SW480 (cell line): ENCODE data around the gene SPSB2.
A peak's percentile ranks its signal among the peaks of the same experiment; 100 is the strongest.
"Not testable (repeated sequence)": the region's sequence is repeated elsewhere in the genome, so short reads cannot be mapped to it uniquely, and the experiment has no call there.

Experiments
- DNase-seq: peaks from one replicate; pipeline ENCODE4 v3.0.0-alpha.2; 2016; ENCODE audit warnings: low spot score

The SPSB2 gene

GRCh38 chr12:6873094-6874014 lies at the start of gene SPSB2:
SPSB2 (minus strand) TSS chr12:6873303; CDS start chr12:6872901, 402 bp downstream.
- DNase-seq: peak; percentile 98

GRCh38 chr12:6921996-6922946 lies 49.2 kb upstream of the SPSB2 start:
- DNase-seq: no peak

- DNase-seq: no peak
These were observed 48.4 kb upstream of the SPSB2 start for GRCh38 chr12:6921539-6921938.

GRCh38 chr12:6919588-6919987 lies 46.5 kb upstream of the SPSB2 start:
- no peak for DNase-seq

- no peak for DNase-seq
These were observed 44.6 kb upstream of the SPSB2 start for GRCh38 chr12:6917491-6918231.

GRCh38 chr12:6916426-6917200 lies 43.5 kb upstream of the SPSB2 start:
- DNase-seq: no peak

- no peak for DNase-seq
These were observed 42.7 kb upstream of the SPSB2 start for GRCh38 chr12:6915789-6916285.

GRCh38 chr12:6914947-6915788 lies 42.1 kb upstream of the SPSB2 start:
- no peak for DNase-seq

GRCh38 chr12:6914246-6914946 lies 41.3 kb upstream of the SPSB2 start, which contains the start of gene ENO2:
ENO2 (plus strand) TSS chr12:6914580; CDS start chr12:6915833, 1,253 bp downstream.
- DNase-seq: peak; percentile 78

- DNase-seq: no peak
These were observed 39.2 kb upstream of the SPSB2 start for GRCh38 chr12:6912164-6912935.

GRCh38 chr12:6909421-6910145 lies 36.5 kb upstream of the SPSB2 start:
- no peak for DNase-seq

GRCh38 chr12:6908141-6908540 lies 35.0 kb upstream of the SPSB2 start:
- DNase-seq: not testable (repeated sequence)

- no peak for DNase-seq
These were observed 32.4 kb upstream of the SPSB2 start for GRCh38 chr12:6905414-6906040.

- DNase-seq: peak; percentile 95
These were observed 31.5 kb upstream of the SPSB2 start, which contains the start of gene LRRC23 for GRCh38 chr12:6904280-6905276. LRRC23 (plus strand) TSS chr12:6904822; CDS start chr12:6905634, 812 bp downstream.

- DNase-seq: peak; percentile 76
These were observed 30.6 kb upstream of the SPSB2 start for GRCh38 chr12:6903722-6904121.

- no peak for DNase-seq
These were observed 29.3 kb upstream of the SPSB2 start for GRCh38 chr12:6902448-6902847.
